ENCODE measurements around the gene ADK. TPM values are rescaled to one million over a fixed set of nuclear protein-coding genes. Genes with fewer than 3 reads are reported as not detected.

Gene ADK
- total RNA-seq, 1 donor from 2014 or later: 40.2 TPM

DNA sequence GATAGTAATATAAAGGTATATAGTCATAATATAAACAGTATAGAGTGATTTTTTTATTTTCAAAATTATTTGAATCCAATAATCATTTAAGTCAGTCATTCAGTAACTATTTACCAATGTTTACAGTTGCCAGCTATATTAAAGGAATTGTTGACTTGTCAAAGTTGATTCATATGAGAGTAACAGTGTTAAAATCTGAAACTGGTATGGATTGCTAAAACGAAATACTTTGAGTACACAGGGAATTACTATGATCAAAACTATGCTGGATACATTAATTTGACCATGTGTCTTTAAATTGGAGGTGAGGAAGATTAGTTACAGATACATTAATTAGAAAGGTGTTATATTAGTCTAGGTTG is 282.6 kb downstream of the ADK start:
- TF ChIP-seq, protein P1, sequence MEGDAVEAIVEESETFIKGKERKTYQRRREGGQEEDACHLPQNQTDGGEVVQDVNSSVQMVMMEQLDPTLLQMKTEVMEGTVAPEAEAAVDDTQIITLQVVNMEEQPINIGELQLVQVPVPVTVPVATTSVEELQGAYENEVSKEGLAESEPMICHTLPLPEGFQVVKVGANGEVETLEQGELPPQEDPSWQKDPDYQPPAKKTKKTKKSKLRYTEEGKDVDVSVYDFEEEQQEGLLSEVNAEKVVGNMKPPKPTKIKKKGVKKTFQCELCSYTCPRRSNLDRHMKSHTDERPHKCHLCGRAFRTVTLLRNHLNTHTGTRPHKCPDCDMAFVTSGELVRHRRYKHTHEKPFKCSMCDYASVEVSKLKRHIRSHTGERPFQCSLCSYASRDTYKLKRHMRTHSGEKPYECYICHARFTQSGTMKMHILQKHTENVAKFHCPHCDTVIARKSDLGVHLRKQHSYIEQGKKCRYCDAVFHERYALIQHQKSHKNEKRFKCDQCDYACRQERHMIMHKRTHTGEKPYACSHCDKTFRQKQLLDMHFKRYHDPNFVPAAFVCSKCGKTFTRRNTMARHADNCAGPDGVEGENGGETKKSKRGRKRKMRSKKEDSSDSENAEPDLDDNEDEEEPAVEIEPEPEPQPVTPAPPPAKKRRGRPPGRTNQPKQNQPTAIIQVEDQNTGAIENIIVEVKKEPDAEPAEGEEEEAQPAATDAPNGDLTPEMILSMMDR (IDR thresholded peaks at IDR 0.05): no peak
- DNase-seq: no peak
- no peak overlapping the region for H3K27ac ChIP-seq
- no peak for ATAC-seq
- intact Hi-C loops (cut with DNase I): no loop called here
- no peaks in the 10 kb centered on the region for H3K36me3 ChIP-seq
- H3K4me3 ChIP-seq: no peak overlapping the region
- peaks cover 9% of the 10 kb centered on the region for H3K4me1 ChIP-seq
- no peaks in the 10 kb centered on the region for H3K9me3 ChIP-seq
- H3K27me3 ChIP-seq (ENCODE audit: low read depth): no peaks in the 10 kb centered on the region

DNA sequence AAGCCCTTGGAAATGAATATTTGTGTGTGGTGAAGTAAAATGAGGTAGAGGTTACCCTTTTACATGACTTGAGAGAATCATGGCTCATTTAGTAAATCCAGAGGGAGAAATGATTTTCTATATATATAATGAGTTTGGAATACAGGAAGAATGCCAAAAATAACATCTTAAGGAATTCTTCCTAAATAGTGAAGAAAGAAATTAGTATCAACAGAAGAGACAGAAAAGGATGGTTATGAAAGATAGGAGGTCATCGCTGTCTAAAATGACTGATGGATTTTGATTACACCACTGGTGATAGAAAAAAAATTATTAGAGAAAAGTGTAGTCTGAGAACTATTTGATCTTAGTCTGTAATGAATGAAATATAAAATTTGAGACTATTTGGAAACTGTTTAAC is 283.0 kb downstream of the ADK start:
- no peak overlapping the region for H3K4me3 ChIP-seq
- no peaks in the 10 kb centered on the region for H3K9me3 ChIP-seq
- TF ChIP-seq, protein P1 (IDR thresholded peaks at IDR 0.05): no peak
- no peak for DNase-seq
- H3K36me3 ChIP-seq: no peaks in the 10 kb centered on the region
- ATAC-seq: no peak
- intact Hi-C loops (cut with DNase I): no loop called here
- no peak overlapping the region for H3K27ac ChIP-seq
- H3K27me3 ChIP-seq (ENCODE audit: low read depth): no peaks in the 10 kb centered on the region
- H3K4me1 ChIP-seq: peaks cover 11% of the 10 kb centered on the region

DNA sequence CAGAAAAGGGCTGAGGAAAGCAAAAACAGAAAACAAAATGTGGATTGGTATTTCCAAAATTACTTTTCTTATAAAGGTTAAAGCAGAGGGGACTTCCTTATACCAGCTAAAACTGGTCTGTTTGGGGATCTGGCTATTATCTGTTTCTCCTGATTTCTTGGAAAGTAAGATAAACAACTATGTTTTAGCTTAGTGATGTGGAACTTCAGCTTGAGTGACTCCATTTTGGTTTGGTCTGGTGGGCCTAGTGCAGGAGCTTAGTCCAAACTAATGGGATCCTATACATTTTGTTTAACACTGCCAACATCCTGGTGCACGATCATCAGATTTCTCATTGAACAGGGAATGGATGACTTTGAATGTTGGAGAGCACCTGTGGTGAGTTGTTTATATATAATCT is 283.5 kb downstream of the ADK start:
- Histone ChIP-seq H3K9me3 (no peaks in the 10 kb centered on the region), H3K27ac (no peak overlapping the region), H3K4me1 (peaks cover 16% of the 10 kb centered on the region), H3K36me3 (no peaks in the 10 kb centered on the region), H3K27me3 (ENCODE audit: low read depth) (no peaks in the 10 kb centered on the region), H3K4me3 (no peak overlapping the region)
- DNase-seq (no peak), ATAC-seq (no peak)
- intact Hi-C loops (cut with DNase I): no loop called here
- TF ChIP-seq, protein P1 (IDR thresholded peaks at IDR 0.05): no peak

DNA sequence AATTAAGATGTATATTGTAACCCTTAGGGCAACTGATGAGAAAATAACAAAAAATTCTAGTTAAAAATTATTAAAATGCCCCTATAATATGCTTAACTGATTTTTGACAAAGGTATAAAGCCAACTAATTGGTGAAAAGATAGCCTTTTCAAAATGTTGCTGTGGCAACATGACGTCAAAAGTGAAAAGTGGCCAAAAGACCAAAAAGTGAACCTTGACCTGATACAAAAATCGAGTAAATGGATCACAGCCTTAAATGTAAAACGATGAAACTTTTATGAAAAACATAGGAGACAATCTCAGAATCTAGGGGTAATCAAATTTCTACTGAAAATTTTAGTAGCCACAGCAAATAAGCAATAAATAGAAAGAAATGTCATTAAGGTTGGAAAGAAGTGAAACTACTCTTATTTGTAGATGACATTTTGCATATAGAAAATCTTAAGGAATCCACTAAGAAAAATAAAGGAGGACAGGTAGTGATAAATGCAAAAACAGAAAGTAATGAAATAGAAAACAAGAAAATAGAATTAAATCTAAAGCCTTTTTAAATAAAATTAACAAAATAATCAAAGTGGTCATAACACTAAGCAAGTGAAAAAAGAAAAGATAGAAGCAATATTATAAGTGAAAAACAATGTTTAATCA is 285.6 kb downstream of the ADK start:
- ATAC-seq (no peak), DNase-seq (no peak)
- no peaks in the 10 kb centered on the region for H3K27me3 ChIP-seq (ENCODE audit: low read depth)
- TF ChIP-seq, protein P1 (IDR thresholded peaks at IDR 0.05): no peak
- no peak overlapping the region for H3K27ac ChIP-seq
- no peaks in the 10 kb centered on the region for H3K36me3 ChIP-seq
- no peaks in the 10 kb centered on the region for H3K9me3 ChIP-seq
- intact Hi-C loops (cut with DNase I): no loop called here
- H3K4me1 ChIP-seq: peaks cover 16% of the 10 kb centered on the region
- H3K4me3 ChIP-seq: no peak overlapping the region

DNA sequence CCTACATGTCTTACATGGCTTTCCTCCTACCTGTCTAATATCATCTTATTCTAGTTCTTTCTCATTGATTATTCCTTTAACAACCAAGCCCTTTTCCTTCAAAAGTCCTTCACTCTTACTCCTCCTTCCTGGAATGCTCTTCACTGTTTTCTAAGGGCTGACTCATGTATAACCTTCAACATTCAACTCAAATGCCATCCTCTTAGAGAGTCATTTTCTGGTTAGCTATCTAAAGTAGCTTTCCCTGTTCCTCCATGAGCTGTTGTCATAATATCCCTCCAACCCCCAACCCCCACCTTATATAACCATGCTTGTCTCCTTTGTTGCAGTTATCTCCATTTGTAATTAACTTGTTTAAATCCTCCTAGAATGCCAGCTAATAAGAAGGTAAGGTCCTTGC is 286.8 kb downstream of the ADK start:
- Histone ChIP-seq H3K9me3 (no peaks in the 10 kb centered on the region), H3K27me3 (ENCODE audit: low read depth) (no peaks in the 10 kb centered on the region), H3K4me1 (peaks cover 11% of the 10 kb centered on the region), H3K27ac (no peak overlapping the region), H3K4me3 (no peak overlapping the region), H3K36me3 (no peaks in the 10 kb centered on the region)
- intact Hi-C loops (cut with DNase I): no loop called here
- TF ChIP-seq, protein P1 (IDR thresholded peaks at IDR 0.05): no peak
- peak; percentile 73 to 90 for ATAC-seq
- no peak for DNase-seq
